Suprapubic skin (tissue), 4 donors: Measurements from ENCODE around the gene LZTR1. TPM values are rescaled to one million over a fixed set of nuclear protein-coding genes. Genes with fewer than 3 reads are reported as not detected.
"Not testable (repeated sequence)": the region's sequence is repeated elsewhere in the genome, so short reads cannot be mapped to it uniquely, and the experiment has no call there.

Experiments used
- DNase-seq, 2 donors: peaks; one replicate each; pipeline ENCODE4 v3.0.0-alpha.2; 2019; ENCODE audit warnings: low spot score in 2 of 2
- H3K27ac ChIP-seq: fragments of 200-600 bp; sonication (generic); one replicate; pipeline ENCODE4 v1.5.1; 2019
- H3K27me3 ChIP-seq: fragments of 200-600 bp; sonication (generic); one replicate; pipeline ENCODE4 v1.5.1; 2019
- H3K36me3 ChIP-seq: fragments of 200-600 bp; sonication (generic); one replicate; pipeline ENCODE4 v1.5.1; 2019
- H3K4me1 ChIP-seq: fragments of 200-600 bp; sonication (generic); one replicate; pipeline ENCODE4 v1.5.1; 2019
- H3K4me3 ChIP-seq: fragments of 200-600 bp; sonication (generic); one replicate; pipeline ENCODE4 v1.5.1; 2019; ENCODE audit warnings: mild to moderate bottlenecking
- H3K9me3 ChIP-seq: fragments of 200-600 bp; sonication (generic); one replicate; pipeline ENCODE4 v1.5.1; 2019
- EP300 ChIP-seq: sonication (generic); formaldehyde crosslinking; IDR thresholded peaks from one replicate; pipeline ENCODE4 v1.6.1; 2017; ENCODE audit warnings: antibody characterized with exemption
- POLR2A ChIP-seq, 2 donors: fragments of 450-650 bp; IDR thresholded peaks; one replicate each; pipeline ENCODE4 v1.6.1; 2017; ENCODE audit warnings: antibody characterized with exemption in 2 of 2, mild to moderate bottlenecking in 2 of 2, moderate library complexity in 2 of 2
- POLR2AphosphoS5 ChIP-seq, 3 donors: sonication (generic); formaldehyde crosslinking; IDR thresholded peaks; one replicate each; pipeline ENCODE4 v1.6.1; 2017; ENCODE audit warnings: antibody characterized with exemption in 3 of 3
- WGBS: methylation state at CpG from one replicate; pipeline ENCODE4 v1.1.5; 2018; 5-methylcytosine and 5-hydroxymethylcytosine counted together
- total RNA-seq, 4 donors: library from RNA; depleted of rRNA; stranded (reverse); fragments of >200 nt; gene quantifications; one replicate each; pipeline ENCODE4 v1.1.0, GENCODE V29; 2016
- TF ChIP-seq, protein P1 (sequence below), 2 donors: fragments of 200-600 bp in 1 of 2; fragments of 450-650 bp in 1 of 2; sonication (generic) in 1 of 2; IDR thresholded peaks; one replicate each; pipeline ENCODE4 v1.5.1; 2016 to 2019; ENCODE audit warnings: antibody characterized with exemption in 2 of 2, mild to moderate bottlenecking in 1 of 2, moderate library complexity in 1 of 2

LZTR1 gene
- total RNA-seq, 4 donors from 2014 or later, result 29.3 to 75.6 (median 46.9) TPM

DNA sequence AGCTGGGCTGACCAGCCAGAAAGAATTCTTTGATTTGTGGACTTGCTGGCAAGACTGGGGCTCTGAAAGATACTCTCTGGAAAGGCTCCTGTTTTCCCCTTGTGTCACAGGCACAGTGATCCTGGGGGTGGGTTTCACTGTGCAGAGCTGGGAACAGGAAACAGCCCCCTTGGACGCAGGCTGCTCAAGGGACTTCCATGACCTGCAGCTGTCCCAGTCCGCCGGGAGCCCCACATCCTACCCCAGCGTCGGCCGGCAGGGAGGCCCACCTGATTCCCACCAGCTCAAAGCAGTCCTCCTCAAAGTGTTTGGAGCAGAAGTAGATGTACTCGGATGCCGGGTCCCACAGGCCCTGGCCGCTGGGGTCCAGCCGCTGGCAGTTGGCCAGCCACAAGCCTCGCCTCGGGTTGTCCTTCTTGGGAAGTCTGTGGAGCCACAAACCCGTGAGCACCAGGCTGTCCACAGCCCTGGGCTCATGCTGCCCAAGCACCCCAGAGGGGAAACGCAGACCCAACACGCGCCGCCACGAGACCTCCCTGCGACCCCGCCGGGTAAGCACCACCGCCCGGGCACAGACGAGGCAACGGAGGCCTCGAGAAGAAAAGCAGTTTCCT lies 19.0 kb downstream of the LZTR1 start:
- peaks cover 39% of the 10 kb centered on the region for H3K4me1 ChIP-seq
- TF ChIP-seq, protein P1, sequence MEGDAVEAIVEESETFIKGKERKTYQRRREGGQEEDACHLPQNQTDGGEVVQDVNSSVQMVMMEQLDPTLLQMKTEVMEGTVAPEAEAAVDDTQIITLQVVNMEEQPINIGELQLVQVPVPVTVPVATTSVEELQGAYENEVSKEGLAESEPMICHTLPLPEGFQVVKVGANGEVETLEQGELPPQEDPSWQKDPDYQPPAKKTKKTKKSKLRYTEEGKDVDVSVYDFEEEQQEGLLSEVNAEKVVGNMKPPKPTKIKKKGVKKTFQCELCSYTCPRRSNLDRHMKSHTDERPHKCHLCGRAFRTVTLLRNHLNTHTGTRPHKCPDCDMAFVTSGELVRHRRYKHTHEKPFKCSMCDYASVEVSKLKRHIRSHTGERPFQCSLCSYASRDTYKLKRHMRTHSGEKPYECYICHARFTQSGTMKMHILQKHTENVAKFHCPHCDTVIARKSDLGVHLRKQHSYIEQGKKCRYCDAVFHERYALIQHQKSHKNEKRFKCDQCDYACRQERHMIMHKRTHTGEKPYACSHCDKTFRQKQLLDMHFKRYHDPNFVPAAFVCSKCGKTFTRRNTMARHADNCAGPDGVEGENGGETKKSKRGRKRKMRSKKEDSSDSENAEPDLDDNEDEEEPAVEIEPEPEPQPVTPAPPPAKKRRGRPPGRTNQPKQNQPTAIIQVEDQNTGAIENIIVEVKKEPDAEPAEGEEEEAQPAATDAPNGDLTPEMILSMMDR (IDR thresholded peaks at IDR 0.05), result no peak
- no peak for TF ChIP-seq POLR2A (IDR thresholded peaks at IDR 0.05)
- no peak for TF ChIP-seq POLR2AphosphoS5 (IDR thresholded peaks at IDR 0.05)
- TF ChIP-seq EP300, result no peak
- no peaks in the 10 kb centered on the region for H3K9me3 ChIP-seq
- peaks cover 37% of the 10 kb centered on the region for H3K36me3 ChIP-seq
- WGBS, result 0% methylated on average over 3 of the region's 26 CpGs
- H3K27me3 ChIP-seq, result no peaks in the 10 kb centered on the region
- peak overlapping the region; percentile 58 for H3K4me3 ChIP-seq
- DNase-seq, result no peak
- H3K27ac ChIP-seq, result peak overlapping the region; percentile 98

DNA sequence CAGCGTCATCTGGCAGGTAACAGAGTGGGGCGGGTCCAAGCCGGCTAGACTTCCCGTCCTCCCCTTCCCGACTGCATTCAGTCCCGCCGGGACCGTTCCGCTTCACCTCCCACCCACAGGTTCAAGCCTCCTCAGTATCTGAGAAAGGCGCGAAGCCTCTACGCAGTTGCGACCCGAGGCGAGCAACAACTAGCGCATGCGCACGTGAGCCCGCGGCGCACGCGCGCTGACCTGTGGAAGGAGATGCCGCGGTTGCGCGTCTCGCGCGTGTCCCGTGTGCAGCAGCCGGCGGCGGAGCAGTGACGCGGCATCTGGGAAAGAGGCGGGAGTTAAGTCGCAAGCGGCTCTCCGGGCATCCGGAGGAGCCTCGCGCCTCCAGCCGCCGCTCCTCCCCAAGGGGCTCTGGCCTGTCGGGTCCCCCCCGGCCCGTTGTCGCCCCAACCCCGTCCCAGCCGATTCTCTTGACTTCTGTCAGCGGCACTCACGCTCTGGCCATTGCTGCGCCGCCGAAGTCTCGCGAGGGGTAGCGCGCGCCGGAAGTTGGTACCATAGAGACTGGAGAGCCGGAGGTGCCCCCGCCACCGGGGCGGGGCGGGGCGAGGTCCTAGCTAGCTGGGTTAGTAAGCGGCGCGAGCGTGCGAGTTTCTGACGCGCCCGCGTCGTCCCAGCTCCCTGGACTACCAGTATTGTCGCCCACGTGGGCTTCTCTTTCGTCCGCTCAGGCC lies 19.7 kb downstream of the LZTR1 start, which contains the start of gene THAP7:
THAP7 (minus strand) TSS at position 518 of the 725 bp plus-strand sequence; CDS start at position 311, 207 bp downstream.
- TF ChIP-seq POLR2A (IDR thresholded peaks at IDR 0.05) (peak; percentile 75 to 77), EP300 (no peak), POLR2AphosphoS5 (IDR thresholded peaks at IDR 0.05) (peak; percentile 15 to 81 (median 18))
- TF ChIP-seq, protein P1 (IDR thresholded peaks at IDR 0.05), result no peak
- peak; percentile 97 to 98 for DNase-seq
- under 1% methylated on average over 36 of the region's 83 CpGs for WGBS
- H3K27ac ChIP-seq, result peak within 1 kb of the TSS; percentile 98
- H3K9me3 ChIP-seq, result no peaks in the 10 kb centered on the region
- peak within 1 kb of the TSS; percentile 58 for H3K4me3 ChIP-seq
- peaks cover 31% of the 10 kb centered on the region for H3K36me3 ChIP-seq
- no peaks in the 10 kb centered on the region for H3K27me3 ChIP-seq
- peaks cover 39% of the 10 kb centered on the region for H3K4me1 ChIP-seq

DNA sequence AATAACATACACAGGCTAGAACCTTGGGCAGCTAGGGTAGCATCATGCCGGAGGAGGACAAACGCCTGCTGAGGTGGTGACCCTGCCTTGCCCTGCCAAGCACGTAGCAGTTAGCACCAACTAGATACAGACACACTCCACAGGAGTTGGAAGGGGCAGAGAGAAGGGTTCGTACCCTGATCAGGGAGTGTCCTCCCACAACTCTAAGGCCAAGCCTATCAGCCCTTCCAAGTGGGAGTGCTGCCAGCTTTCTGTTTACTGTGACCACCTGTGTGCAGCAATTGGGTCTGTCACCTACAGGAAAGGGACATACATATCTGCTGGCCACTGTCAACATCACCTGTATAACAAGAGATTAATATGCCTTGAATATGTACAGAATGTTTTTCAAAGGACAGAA lies 21.7 kb downstream of the LZTR1 start:
- no peak overlapping the region for H3K27ac ChIP-seq
- no peak for DNase-seq

DNA sequence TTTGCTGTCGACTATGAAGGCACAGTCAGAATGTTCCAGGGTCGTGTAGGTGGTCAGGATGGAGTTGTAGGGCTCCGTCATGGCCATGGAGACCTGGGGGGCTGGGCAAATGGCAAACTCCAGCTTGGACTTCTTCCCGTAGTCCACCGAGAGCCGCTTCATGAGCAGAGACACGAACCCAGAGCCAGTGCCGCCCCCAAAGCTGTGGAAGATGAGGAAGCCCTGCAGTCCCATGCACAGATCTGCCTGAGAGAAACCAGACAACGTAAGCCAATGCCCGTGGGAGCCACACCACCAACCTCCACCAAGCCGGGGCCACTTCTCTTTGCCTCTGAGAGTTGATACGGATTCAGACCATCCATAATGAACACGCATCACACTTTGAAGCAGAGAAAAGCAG lies 27.1 kb downstream of the LZTR1 start:
- H3K4me3 ChIP-seq, H3K9me3 ChIP-seq, H3K36me3 ChIP-seq, H3K4me1 ChIP-seq, DNase-seq, H3K27ac ChIP-seq, H3K27me3 ChIP-seq: not testable (repeated sequence)
- 83% methylated on average over 9 of the region's 13 CpGs for WGBS

More for the DNA sequence above, 21.7 kb downstream of the LZTR1 start:
- Histone ChIP-seq H3K36me3 (peaks cover 13% of the 10 kb centered on the region), H3K4me3 (no peak overlapping the region), H3K27me3 (no peaks in the 10 kb centered on the region), H3K9me3 (no peaks in the 10 kb centered on the region), H3K4me1 (peaks cover 39% of the 10 kb centered on the region)
- TF ChIP-seq, protein P1 (IDR thresholded peaks at IDR 0.05), result no peak
- 79% methylated on average over 4 of the region's 4 CpGs for WGBS

DNA sequence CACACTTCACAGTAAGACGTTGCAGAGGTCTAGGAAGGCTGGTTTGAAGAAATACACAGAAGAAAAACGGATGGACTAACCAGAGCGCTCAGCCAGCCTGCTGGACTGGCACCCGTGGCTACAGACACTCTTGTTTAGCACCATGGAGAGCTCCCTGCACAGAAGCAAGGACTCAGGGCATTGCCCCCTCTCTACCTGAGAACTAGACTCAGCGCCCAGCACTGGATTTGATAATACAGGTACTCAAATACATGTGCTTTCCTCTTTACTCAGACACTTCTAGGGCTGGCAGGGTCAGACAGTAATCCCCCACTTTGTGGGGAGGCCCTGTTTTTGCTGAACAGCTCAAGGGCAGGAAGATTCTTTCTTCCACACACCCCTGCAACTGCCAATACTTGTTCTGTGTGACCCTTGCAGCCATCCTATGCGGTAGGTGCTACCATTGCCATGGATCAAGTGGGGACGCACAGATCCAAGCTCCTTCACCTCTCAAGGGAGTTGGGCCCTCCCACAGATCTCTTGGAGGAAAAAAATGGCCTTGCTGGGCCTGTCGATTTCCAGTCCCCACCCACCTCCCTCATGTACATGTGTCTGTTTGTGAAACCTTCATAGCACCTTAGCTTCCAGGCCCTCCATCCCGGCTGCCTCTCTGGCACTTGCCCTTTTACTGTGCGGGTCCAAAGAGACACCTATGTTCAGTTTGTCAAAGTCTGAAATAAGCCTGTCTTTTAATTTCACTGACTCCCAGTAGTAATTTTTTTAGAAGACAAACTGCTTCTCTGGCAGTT lies 27.7 kb downstream of the LZTR1 start:
- H3K36me3 ChIP-seq, result no peaks in the 10 kb centered on the region
- 41% methylated on average over 6 of the region's 10 CpGs for WGBS
- TF ChIP-seq EP300 (no peak), POLR2AphosphoS5 (IDR thresholded peaks at IDR 0.05) (no peak), POLR2A (IDR thresholded peaks at IDR 0.05) (no peak)
- TF ChIP-seq, protein P1 (IDR thresholded peaks at IDR 0.05), result no peak
- no peak for DNase-seq
- no peaks in the 10 kb centered on the region for H3K9me3 ChIP-seq
- H3K27ac ChIP-seq, result no peak overlapping the region
- no peak overlapping the region for H3K4me3 ChIP-seq
- H3K27me3 ChIP-seq, result no peaks in the 10 kb centered on the region
- peaks cover 13% of the 10 kb centered on the region for H3K4me1 ChIP-seq
